HUES48 (cell line): ENCODE measurements around the gene PDGFC.
"Not testable (repeated sequence)": the region's sequence is repeated elsewhere in the genome, so short reads cannot be mapped to it uniquely, and the experiment has no call there.

ENCODE experiments used
- H3K27ac ChIP-seq: one replicate; pipeline ENCODE4 v1.7.0; 2013; ENCODE audit warnings: low read depth, low read length, inconsistent platforms
- H3K27me3 ChIP-seq: 2 replicates; pipeline ENCODE4 v1.6.1; 2013; ENCODE audit warnings: mild to moderate bottlenecking, low read length; ENCODE audit not compliant: control insufficient read depth, insufficient read depth
- H3K36me3 ChIP-seq: 2 replicates; pipeline ENCODE4 v1.6.1; 2013; ENCODE audit warnings: low read length; ENCODE audit not compliant: control insufficient read depth, insufficient read depth
- H3K4me1 ChIP-seq: 2 replicates; pipeline ENCODE4 v1.6.1; 2013; ENCODE audit warnings: mild to moderate bottlenecking, low read length; ENCODE audit not compliant: control insufficient read depth, insufficient read depth
- H3K4me3 ChIP-seq: 2 replicates; pipeline ENCODE4 v1.5.1; 2013; ENCODE audit warnings: mild to moderate bottlenecking, low read depth, low read length
- H3K9ac ChIP-seq: 2 replicates; pipeline ENCODE4 v1.6.1; 2013; ENCODE audit warnings: mild to moderate bottlenecking, low read depth, low read length, moderate library complexity
- H3K9me3 ChIP-seq: 2 replicates; pipeline ENCODE4 v1.6.1; 2013; ENCODE audit warnings: low read length; ENCODE audit not compliant: control insufficient read depth, insufficient read depth

The PDGFC gene

GRCh38 chr4:156934259-156934635 is 37.4 kb downstream of the PDGFC start:
- Histone ChIP-seq H3K4me3 (no peak overlapping the region), H3K27me3 (no peaks in the 10 kb centered on the region), H3K27ac (no peak overlapping the region)

DNA sequence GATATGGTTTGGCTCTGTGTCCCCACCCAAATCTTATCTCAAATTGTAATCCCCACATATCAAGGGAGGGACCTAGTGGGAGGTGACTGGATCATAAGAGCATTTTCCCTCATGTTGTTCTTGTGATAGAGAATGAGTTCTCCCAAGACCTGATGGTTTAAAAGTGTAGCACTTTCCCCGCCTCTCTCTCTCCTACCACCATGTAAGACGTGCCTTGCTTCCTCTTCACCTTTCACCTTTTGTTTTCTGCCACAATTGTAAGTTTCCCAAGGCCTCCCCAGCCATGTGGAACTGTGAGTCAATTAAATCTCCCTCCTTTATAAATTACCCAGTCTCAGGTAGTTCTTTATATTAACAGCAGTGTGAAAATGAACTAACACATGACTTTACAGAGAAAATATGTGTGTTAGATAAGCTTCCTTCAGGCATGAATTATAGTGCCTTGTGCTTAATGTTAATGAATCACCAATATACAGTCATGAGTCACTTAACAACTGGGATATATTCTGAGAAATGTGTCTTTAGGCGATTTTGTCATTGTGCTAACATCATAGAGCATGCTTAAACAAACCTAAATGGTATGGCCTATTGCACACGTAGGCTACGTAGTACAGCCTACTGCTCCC is 37.9 kb downstream of the PDGFC start:
- H3K4me3 ChIP-seq, result no peak overlapping the region
- no peak overlapping the region for H3K27ac ChIP-seq
- no peak overlapping the region for H3K9ac ChIP-seq
- H3K9me3 ChIP-seq, result no peaks in the 10 kb centered on the region
- H3K4me1 ChIP-seq, result no peaks in the 10 kb centered on the region
- no peaks in the 10 kb centered on the region for H3K27me3 ChIP-seq
- H3K36me3 ChIP-seq, result no peaks in the 10 kb centered on the region

More at GRCh38 chr4:156934259-156934635, 37.4 kb downstream of the PDGFC start:
- H3K36me3 ChIP-seq, result no peaks in the 10 kb centered on the region
- H3K9me3 ChIP-seq, result no peaks in the 10 kb centered on the region
- no peaks in the 10 kb centered on the region for H3K4me1 ChIP-seq
- no peak overlapping the region for H3K9ac ChIP-seq

GRCh38 chr4:156932360-156932759 is 39.2 kb downstream of the PDGFC start:
- H3K4me3 ChIP-seq, H3K27me3 ChIP-seq, H3K9me3 ChIP-seq, H3K27ac ChIP-seq, H3K36me3 ChIP-seq, H3K4me1 ChIP-seq, H3K9ac ChIP-seq: not testable (repeated sequence)

DNA sequence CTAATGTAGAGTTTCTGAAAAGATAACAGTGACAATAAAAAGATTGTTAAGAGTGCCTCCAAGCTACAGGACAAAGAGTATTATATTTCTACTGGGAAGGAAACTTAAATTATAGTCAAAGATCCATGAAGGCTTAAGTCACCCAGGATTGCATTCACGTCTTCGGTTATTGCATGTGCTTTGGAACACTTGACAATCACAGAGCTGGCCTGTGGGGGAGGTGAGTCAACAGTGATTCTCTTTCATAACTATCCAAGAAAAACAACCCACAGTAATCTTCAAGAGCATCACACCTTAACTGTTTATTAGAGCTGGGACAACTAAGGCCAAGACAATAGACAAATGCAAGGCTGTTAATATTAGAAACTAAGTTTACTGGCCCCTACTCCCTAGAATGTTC is 40.3 kb downstream of the PDGFC start:
- H3K27ac ChIP-seq, result no peak overlapping the region

GRCh38 chr4:156929386-156930105 is 42.1 kb downstream of the PDGFC start:
- no peak overlapping the region for H3K4me3 ChIP-seq
- no peaks in the 10 kb centered on the region for H3K36me3 ChIP-seq
- H3K9ac ChIP-seq, result no peak overlapping the region
- no peaks in the 10 kb centered on the region for H3K27me3 ChIP-seq
- no peak overlapping the region for H3K27ac ChIP-seq
- H3K9me3 ChIP-seq, result no peaks in the 10 kb centered on the region
- no peaks in the 10 kb centered on the region for H3K4me1 ChIP-seq

More for the DNA sequence above, 40.3 kb downstream of the PDGFC start:
- no peaks in the 10 kb centered on the region for H3K36me3 ChIP-seq
- no peak overlapping the region for H3K4me3 ChIP-seq
- H3K4me1 ChIP-seq, result no peaks in the 10 kb centered on the region
- no peaks in the 10 kb centered on the region for H3K9me3 ChIP-seq
- no peaks in the 10 kb centered on the region for H3K27me3 ChIP-seq
- H3K9ac ChIP-seq, result no peak overlapping the region

GRCh38 chr4:156924774-156925315 is 46.8 kb downstream of the PDGFC start:
- Histone ChIP-seq H3K36me3 (no peaks in the 10 kb centered on the region), H3K9me3 (no peaks in the 10 kb centered on the region), H3K27me3 (no peaks in the 10 kb centered on the region), H3K4me1 (no peaks in the 10 kb centered on the region), H3K27ac (no peak overlapping the region), H3K4me3 (no peak overlapping the region), H3K9ac (no peak overlapping the region)

- H3K4me1 ChIP-seq, result no peaks in the 10 kb centered on the region
- H3K4me3 ChIP-seq, result no peak overlapping the region
- H3K9me3 ChIP-seq, result no peaks in the 10 kb centered on the region
- H3K27ac ChIP-seq, result no peak overlapping the region
- no peak overlapping the region for H3K9ac ChIP-seq
- H3K36me3 ChIP-seq, result no peaks in the 10 kb centered on the region
- H3K27me3 ChIP-seq, result no peaks in the 10 kb centered on the region
Measured at GRCh38 chr4:156923525-156923924, 48.1 kb downstream of the PDGFC start.

DNA sequence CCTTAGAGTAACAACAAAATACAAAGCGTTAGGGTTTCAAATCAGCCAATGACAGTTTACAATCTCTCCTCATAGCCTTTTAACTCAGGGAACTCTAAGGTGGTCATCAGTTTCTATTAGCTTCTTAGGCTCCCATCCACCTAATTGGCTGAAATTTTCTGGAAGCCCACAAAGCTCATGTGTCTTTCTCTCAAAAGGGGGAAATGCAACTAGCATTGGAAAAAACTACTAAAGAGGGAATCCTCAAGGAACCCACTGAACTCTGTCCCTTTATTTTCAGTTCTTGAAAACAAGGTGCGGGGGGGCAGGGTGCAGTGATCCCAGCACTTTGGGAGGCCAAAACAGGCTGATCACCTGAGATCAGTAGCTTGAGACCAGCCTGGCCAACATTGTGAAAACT is 56.4 kb downstream of the PDGFC start:
- Histone ChIP-seq H3K4me3 (no peak overlapping the region), H3K9ac (no peak overlapping the region), H3K4me1 (no peaks in the 10 kb centered on the region), H3K9me3 (no peaks in the 10 kb centered on the region), H3K27ac (no peak overlapping the region), H3K27me3 (no peaks in the 10 kb centered on the region), H3K36me3 (no peaks in the 10 kb centered on the region)

DNA sequence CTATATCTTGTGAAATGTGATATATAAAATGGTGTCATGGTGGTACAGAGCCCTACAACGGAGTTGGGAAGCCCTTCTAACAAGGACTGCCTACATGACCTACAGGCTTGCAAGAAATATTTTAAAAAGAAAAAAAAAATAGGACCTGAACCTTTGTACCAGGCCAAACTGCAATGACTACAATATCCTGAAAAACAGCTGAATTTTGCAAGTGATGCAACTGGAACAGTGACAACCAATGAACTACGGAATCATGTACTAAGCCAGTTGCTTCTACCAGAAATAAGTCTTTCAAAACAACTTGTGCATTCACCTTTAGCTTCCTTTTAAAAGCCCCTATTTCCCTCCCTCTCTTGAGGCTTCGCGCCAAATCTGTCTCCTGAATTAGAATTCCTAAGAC is 58.4 kb downstream of the PDGFC start:
- Histone ChIP-seq H3K36me3 (no peaks in the 10 kb centered on the region), H3K27me3 (no peaks in the 10 kb centered on the region), H3K9ac (no peak overlapping the region)

DNA sequence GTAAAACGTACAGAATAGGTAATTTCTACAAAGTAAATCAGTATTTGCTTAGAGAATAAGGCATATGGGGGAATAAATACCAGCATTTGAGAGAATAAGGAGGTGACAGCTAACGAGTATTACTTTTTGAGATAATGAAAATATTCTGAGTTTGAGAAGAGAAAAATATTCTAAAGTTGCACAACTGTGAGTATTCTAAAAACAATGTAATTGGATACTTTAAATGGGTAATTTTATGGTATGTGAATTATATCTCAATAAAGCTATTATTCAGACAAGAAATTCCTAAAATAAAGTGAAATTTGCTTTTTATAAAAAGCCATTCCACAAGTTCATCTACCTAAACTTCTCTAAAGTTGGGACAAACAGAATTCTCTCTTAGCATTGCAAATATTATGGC is 62.6 kb downstream of the PDGFC start:
- Histone ChIP-seq H3K27ac (no peak overlapping the region), H3K36me3 (no peaks in the 10 kb centered on the region), H3K27me3 (no peaks in the 10 kb centered on the region), H3K4me1 (peaks cover 11% of the 10 kb centered on the region), H3K9me3 (no peaks in the 10 kb centered on the region), H3K9ac (no peak overlapping the region), H3K4me3 (no peak overlapping the region)

More for the DNA sequence above, 58.4 kb downstream of the PDGFC start:
- no peak overlapping the region for H3K27ac ChIP-seq
- no peaks in the 10 kb centered on the region for H3K9me3 ChIP-seq
- H3K4me3 ChIP-seq, result no peak overlapping the region
- no peaks in the 10 kb centered on the region for H3K4me1 ChIP-seq

GRCh38 chr4:156906325-156906724 is 65.3 kb downstream of the PDGFC start:
- no peaks in the 10 kb centered on the region for H3K36me3 ChIP-seq
- H3K27ac ChIP-seq, result no peak overlapping the region
- no peak overlapping the region for H3K4me3 ChIP-seq
- H3K9me3 ChIP-seq, result no peaks in the 10 kb centered on the region
- H3K27me3 ChIP-seq, result no peaks in the 10 kb centered on the region
- no peak overlapping the region for H3K9ac ChIP-seq
- H3K4me1 ChIP-seq, result peaks cover 11% of the 10 kb centered on the region
